Glutamatergic neuron (in vitro differentiated cells): ENCODE results near the gene C18orf32. TPM values are rescaled to one million over a fixed set of nuclear protein-coding genes. Genes with fewer than 3 reads are reported as not detected.
A peak's percentile ranks its signal among the peaks of the same experiment; 100 is the strongest.
"Not testable (repeated sequence)": the region's sequence is repeated elsewhere in the genome, so short reads cannot be mapped to it uniquely, and the experiment has no call there.

ENCODE experiments used
- DNase-seq: peaks from one replicate; pipeline ENCODE4 v3.0.0; 2022
- H3K27ac Mint-ChIP-seq: one replicate; pipeline ENCODE4 v1.8.0; 2020; ENCODE audit warnings: mild to moderate bottlenecking, mixed read lengths, inconsistent platforms; ENCODE audit not compliant: unreplicated experiment
- H3K27me3 Mint-ChIP-seq: one replicate; pipeline ENCODE4 v1.8.0; 2020; ENCODE audit warnings: mild to moderate bottlenecking, moderate library complexity, mixed read lengths, inconsistent platforms; ENCODE audit not compliant: unreplicated experiment
- H3K36me3 Mint-ChIP-seq: one replicate; pipeline ENCODE4 v1.8.0; 2020; ENCODE audit warnings: mild to moderate bottlenecking, mixed read lengths, inconsistent platforms; ENCODE audit not compliant: unreplicated experiment
- H3K4me1 Mint-ChIP-seq: one replicate; pipeline ENCODE4 v1.8.0; 2020; ENCODE audit warnings: mild to moderate bottlenecking, low read depth, mixed read lengths, inconsistent platforms; ENCODE audit not compliant: unreplicated experiment
- H3K4me3 Mint-ChIP-seq: one replicate; pipeline ENCODE4 v1.8.0; 2020; ENCODE audit warnings: mild to moderate bottlenecking, mixed read lengths, inconsistent platforms; ENCODE audit not compliant: unreplicated experiment
- H3K9me3 Mint-ChIP-seq: one replicate; pipeline ENCODE4 v1.8.0; 2020; ENCODE audit warnings: mild to moderate bottlenecking, moderate library complexity, mixed read lengths, inconsistent platforms; ENCODE audit not compliant: unreplicated experiment
- CTCF ChIP-seq: fragments of 200-600 bp; sonication (generic); IDR thresholded peaks from one replicate; pipeline ENCODE4 v1.5.0; 2021; ENCODE audit not compliant: partially characterized antibody, unreplicated experiment
- total RNA-seq: library from RNA; stranded (reverse); fragmentation: NEBNext Ultra II Directional; extraction: Animal tissue kit (Norgen Biotek cat#: 25700); gene quantifications from one replicate; pipeline ENCODE4 v1.2.1, GENCODE V29; 2021; ENCODE audit not compliant: unreplicated experiment

Gene C18orf32
- total RNA-seq, 1 donor from 2014 or later = 122 TPM

DNA sequence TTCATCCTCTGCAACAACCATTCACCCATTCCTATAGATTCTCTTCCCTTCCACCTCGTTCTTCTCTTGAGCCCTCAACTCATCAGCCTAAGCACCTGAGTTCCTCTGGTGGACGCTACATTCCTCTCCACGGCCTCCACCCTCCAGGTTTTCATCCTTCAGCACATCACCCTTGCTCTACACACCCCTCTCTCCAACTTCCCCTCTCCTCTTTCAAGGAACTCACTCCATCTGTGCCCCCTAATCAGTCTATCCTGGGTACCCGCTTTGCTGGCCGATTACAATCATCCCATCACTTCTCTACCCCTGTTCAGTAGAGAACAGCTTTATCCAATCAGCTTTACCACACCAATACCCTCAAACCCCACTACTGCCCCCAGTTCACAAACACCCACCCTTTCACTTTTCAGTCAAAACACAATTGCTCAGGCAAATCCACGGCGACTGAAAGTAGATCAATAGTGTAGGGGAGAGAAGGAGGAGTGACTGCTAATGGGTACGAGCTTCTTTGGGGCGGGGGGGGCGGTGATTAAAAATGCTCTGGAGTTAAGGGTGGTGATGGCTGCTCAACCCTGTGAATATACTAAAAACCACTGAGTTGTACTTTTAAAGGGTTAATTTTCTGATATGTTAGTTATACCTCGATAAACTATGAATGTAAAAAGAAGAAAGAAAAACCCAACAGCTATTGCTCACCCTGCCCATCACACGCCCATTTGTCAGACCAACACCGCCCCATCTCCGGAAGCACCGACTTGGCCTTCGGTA is 27.4 kb downstream of the C18orf32 start:
- no peak for TF ChIP-seq CTCF
- Mint-ChIP-seq H3K4me1 (peaks cover 7% of the 10 kb centered on the region), H3K27me3 (peaks cover 2% of the 10 kb centered on the region), H3K36me3 (no peaks in the 10 kb centered on the region), H3K9me3 (peaks cover 4% of the 10 kb centered on the region), H3K4me3 (peak overlapping the region; percentile 83), H3K27ac (no peak overlapping the region)
- DNase-seq = no peak

- no peak for TF ChIP-seq CTCF
- Mint-ChIP-seq H3K9me3 (peaks cover 4% of the 10 kb centered on the region), H3K4me1 (peaks cover 5% of the 10 kb centered on the region), H3K36me3 (no peaks in the 10 kb centered on the region), H3K27ac (no peak overlapping the region), H3K4me3 (no peak overlapping the region), H3K27me3 (peaks cover 3% of the 10 kb centered on the region)
- no peak for DNase-seq
These were observed 29.4 kb downstream of the C18orf32 start for GRCh38 chr18:49457616-49458015.

DNA sequence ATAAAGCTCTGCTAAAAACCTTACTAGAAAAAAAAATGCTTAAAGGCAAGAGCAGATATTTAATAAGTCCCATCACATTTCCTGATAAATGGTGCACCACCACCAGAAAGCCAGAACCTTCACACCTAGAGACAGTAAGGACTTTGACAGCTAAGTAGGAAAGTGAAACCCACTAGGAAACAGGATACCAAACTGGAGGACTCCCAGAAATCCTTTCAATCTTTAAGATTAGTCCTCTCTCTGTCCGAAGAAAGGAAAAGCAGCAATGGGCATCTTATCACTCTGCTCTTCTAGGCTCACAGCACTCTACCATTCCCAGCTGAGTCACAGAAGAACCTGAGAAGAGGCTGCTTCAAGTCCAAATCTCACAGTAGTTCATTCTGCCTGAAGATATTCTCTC is 30.2 kb downstream of the C18orf32 start:
- H3K4me1 Mint-ChIP-seq = peaks cover 5% of the 10 kb centered on the region
- H3K36me3 Mint-ChIP-seq = peaks cover 5% of the 10 kb centered on the region
- peaks cover 7% of the 10 kb centered on the region for H3K9me3 Mint-ChIP-seq
- H3K4me3 Mint-ChIP-seq = no peak overlapping the region
- DNase-seq = no peak
- H3K27ac Mint-ChIP-seq = no peak overlapping the region
- TF ChIP-seq CTCF = no peak
- peaks cover 3% of the 10 kb centered on the region for H3K27me3 Mint-ChIP-seq

- H3K9me3 Mint-ChIP-seq, H3K27ac Mint-ChIP-seq, H3K4me3 Mint-ChIP-seq, DNase-seq, H3K27me3 Mint-ChIP-seq, H3K4me1 Mint-ChIP-seq: not testable (repeated sequence)
- H3K36me3 Mint-ChIP-seq = peaks cover 18% of the 10 kb centered on the region
These were observed 34.5 kb downstream of the C18orf32 start for GRCh38 chr18:49452534-49452933.

- no peaks in the 10 kb centered on the region for H3K4me1 Mint-ChIP-seq
- no peak for DNase-seq
- H3K36me3 Mint-ChIP-seq = peaks cover 18% of the 10 kb centered on the region
- peaks cover 4% of the 10 kb centered on the region for H3K9me3 Mint-ChIP-seq
- TF ChIP-seq CTCF = peak; percentile 76
- no peaks in the 10 kb centered on the region for H3K27me3 Mint-ChIP-seq
- H3K27ac Mint-ChIP-seq = no peak overlapping the region
- no peak overlapping the region for H3K4me3 Mint-ChIP-seq
These were observed 39.0 kb downstream of the C18orf32 start for GRCh38 chr18:49447810-49448745.
